ENCODE data around the gene GRID1. TPM values are rescaled to one million over a fixed set of nuclear protein-coding genes. Genes with fewer than 3 reads are reported as not detected.

The GRID1 gene
- total RNA-seq, 1 donor from 2014 or later: 1.1 TPM

DNA sequence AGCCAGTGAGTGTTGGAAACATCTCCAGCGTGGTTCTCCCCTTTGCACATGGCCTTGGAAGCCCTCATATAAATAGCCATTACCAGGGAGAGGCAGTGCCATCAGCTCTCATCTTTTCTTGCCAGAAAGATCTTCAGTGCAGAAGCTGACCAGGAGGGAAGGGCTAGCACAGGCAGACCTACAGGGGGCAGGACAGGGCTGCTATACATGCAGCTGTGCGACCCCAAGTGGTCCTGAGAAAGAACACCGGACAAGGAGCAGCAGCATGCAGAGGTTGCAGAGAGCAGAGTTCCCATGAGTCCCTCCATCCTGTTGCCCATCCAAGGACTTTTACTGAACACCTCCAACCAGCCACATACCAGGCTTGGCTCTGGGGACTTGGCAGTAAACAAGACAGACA, 17.1 kb downstream of the GRID1 start:
- Mint-ChIP-seq H3K27me3 (ENCODE audit: low read depth) (peaks cover 11% of the 10 kb centered on the region), H3K9me3 (no peaks in the 10 kb centered on the region), H3K4me3 (no peak overlapping the region), H3K36me3 (ENCODE audit: low read depth) (no peaks in the 10 kb centered on the region), H3K4me1 (no peaks in the 10 kb centered on the region), H3K27ac (ENCODE audit: unreplicated experiment) (no peak overlapping the region)
- TF ChIP-seq, protein P1, sequence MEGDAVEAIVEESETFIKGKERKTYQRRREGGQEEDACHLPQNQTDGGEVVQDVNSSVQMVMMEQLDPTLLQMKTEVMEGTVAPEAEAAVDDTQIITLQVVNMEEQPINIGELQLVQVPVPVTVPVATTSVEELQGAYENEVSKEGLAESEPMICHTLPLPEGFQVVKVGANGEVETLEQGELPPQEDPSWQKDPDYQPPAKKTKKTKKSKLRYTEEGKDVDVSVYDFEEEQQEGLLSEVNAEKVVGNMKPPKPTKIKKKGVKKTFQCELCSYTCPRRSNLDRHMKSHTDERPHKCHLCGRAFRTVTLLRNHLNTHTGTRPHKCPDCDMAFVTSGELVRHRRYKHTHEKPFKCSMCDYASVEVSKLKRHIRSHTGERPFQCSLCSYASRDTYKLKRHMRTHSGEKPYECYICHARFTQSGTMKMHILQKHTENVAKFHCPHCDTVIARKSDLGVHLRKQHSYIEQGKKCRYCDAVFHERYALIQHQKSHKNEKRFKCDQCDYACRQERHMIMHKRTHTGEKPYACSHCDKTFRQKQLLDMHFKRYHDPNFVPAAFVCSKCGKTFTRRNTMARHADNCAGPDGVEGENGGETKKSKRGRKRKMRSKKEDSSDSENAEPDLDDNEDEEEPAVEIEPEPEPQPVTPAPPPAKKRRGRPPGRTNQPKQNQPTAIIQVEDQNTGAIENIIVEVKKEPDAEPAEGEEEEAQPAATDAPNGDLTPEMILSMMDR (conservative IDR thresholded peaks at IDR 0.05): peak; percentile 61
- DNase-seq (ENCODE audit: low read depth, low spot score): peak; percentile 34

DNA sequence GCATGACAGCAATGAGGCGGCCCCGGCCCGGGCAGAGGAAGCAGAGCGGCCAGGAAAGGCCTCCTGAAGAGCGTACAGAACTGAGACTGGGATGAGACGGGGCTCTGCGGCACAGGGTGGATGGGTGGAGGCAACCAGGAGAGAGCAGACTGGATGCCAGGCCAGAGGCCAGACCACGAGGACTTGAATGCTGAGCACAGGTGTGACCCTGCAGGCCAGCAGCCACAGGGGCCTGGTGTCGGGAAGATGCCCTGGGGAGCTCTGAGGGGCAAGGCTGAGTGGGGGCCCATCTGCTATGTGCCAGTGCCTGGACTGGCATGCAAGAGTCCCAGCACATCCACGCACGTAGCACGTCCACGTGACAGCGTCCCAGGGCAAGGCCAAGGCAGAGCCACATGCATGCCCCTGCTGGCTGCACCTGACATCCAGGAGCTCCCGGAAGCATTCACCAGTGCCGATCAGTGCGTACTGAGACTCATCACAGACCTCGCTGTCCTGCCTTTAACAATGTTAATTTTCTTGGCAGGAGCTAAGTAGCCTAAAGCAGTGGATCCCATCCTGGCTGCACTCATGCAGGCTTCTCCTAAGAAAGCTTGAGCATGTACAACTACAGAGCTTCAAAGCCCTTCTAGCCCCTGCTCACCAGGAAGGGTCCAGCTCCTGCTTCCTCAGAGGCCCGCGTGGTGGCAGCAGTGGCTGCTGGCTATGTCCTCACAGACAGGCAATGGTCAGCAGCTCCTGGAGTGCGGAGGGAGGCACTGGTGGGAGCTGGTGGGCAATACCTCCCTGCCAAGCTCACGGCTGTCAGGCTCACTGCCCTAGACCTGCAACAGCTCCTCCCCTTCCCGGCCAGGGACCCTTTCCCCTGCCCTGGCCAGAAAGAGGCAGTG, 18.0 kb downstream of the GRID1 start:
- Mint-ChIP-seq H3K27me3 (ENCODE audit: low read depth) (peaks cover 11% of the 10 kb centered on the region), H3K36me3 (ENCODE audit: low read depth) (no peaks in the 10 kb centered on the region), H3K4me3 (no peak overlapping the region), H3K27ac (ENCODE audit: unreplicated experiment) (no peak overlapping the region), H3K9me3 (no peaks in the 10 kb centered on the region), H3K4me1 (no peaks in the 10 kb centered on the region)
- TF ChIP-seq, protein P1 (conservative IDR thresholded peaks at IDR 0.05): peak; percentile 21
- no peak for DNase-seq (ENCODE audit: low read depth, low spot score)

DNA sequence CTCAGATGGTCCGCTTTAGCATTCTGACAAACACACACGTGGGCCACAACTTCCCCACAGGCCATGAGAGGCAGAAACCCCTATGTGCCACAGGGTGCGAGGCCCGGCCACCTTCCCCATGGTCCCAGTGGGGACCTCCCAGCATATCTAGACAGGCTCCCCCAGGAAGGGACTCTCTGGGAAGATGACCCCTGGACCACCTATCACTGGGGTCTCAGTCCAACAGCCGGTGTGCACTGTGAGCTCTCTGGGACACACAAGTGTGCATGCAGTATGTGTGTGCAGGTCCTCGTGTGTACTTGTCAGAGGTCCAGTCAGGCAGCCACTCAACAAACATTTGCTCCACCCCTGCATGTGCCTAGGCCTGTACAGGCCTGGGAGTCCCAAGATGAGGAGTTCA, 18.7 kb downstream of the GRID1 start:
- Mint-ChIP-seq H3K27ac (ENCODE audit: unreplicated experiment) (no peak overlapping the region), H3K9me3 (no peaks in the 10 kb centered on the region), H3K4me1 (no peaks in the 10 kb centered on the region), H3K27me3 (ENCODE audit: low read depth) (peaks cover 11% of the 10 kb centered on the region), H3K4me3 (no peak overlapping the region), H3K36me3 (ENCODE audit: low read depth) (no peaks in the 10 kb centered on the region)
- DNase-seq (ENCODE audit: low read depth, low spot score): no peak
- TF ChIP-seq, protein P1 (conservative IDR thresholded peaks at IDR 0.05): no peak

DNA sequence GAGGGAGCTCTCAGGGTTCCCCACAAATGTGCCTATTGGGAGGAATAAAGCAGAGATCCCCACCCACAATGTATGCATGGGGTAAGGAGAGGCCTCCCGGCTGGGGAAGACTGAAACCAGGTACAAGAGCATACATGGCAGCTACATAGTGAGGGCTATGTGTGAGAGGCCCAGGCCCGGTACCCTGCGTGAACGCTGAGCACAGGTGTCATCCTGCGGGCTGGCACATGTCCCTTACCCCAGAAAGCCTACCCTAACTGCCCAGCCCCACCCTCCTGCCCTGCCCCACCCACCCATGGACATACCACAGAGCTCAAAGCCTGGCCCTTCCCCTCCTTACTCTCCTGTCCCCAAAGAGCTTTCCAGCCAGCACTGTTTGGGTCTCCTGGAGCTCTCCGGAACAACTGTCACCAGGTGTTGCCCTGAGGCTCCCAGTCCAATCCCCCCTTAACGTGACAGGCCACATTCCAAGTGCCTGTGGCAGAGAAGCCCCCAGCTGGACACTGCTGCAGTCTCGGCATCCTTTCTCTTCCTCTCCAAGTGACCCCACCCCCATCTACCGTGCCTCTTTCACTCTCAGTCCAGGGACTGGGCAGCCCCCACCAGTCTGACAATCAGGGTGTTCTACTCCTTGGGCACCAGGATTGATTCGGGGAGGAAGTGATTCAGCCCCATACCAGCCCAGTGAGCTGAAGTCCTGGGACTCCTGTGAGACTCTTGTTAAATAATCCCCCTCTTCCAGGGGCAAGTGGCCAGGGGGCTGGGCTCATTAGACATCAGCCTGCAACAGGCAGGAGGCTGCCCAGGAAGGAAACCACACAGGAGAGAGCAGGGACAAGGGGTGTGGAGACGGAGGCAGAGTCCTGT, 19.6 kb downstream of the GRID1 start:
- Mint-ChIP-seq H3K27me3 (ENCODE audit: low read depth) (peaks cover 11% of the 10 kb centered on the region), H3K36me3 (ENCODE audit: low read depth) (no peaks in the 10 kb centered on the region), H3K4me3 (no peak overlapping the region), H3K27ac (ENCODE audit: unreplicated experiment) (no peak overlapping the region), H3K9me3 (no peaks in the 10 kb centered on the region), H3K4me1 (no peaks in the 10 kb centered on the region)
- TF ChIP-seq, protein P1 (conservative IDR thresholded peaks at IDR 0.05): no peak
- no peak for DNase-seq (ENCODE audit: low read depth, low spot score)

DNA sequence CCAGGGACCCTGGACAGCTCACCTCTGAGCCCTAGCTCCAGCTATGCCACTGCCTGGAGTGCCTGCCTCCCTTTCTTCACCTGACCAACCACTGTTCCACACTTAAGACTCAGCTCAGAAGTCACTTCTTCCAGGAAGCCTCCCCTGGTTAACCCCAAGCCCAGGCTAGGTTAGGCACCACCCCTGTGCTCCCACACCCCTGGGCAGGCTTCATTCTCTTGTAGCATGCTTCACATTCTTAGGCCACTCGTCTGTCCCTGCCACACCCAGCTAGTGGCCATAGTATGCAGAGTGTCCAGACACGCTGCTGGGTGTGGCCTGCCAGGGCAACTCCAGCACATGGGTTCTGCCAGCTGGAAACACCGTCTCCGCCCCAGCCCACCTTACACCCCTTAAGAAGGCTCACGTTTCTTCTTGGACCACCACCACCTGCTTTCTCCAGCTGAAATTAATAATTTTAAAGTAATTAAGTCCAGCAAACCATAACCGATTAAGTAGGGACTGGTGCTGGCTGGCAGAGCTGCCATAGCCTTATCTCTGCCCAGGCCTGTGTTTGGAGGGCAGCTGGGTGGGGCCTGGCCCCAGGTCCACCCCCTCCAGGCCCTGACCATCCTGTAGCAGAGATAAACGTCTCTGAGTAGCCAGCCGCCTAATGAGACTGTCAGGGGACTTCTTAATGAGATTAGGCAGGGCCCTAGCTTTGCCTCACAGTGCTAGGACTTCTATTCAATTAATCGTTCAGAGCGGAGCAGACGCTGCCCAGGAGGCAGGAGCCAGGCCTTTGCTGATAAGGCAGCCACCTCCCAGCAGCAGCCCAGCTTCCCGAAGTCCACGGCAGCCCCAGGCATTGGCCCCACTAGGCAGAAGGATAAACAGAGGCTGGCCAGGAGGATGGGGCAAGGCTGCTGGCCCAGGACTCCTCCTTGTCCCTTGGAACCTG, 20.5 kb downstream of the GRID1 start:
- H3K27ac Mint-ChIP-seq (ENCODE audit: unreplicated experiment): no peak overlapping the region
- H3K9me3 Mint-ChIP-seq: no peaks in the 10 kb centered on the region
- TF ChIP-seq, protein P1 (conservative IDR thresholded peaks at IDR 0.05): no peak
- H3K36me3 Mint-ChIP-seq (ENCODE audit: low read depth): no peaks in the 10 kb centered on the region
- H3K4me1 Mint-ChIP-seq: peaks cover under 1% of the 10 kb centered on the region
- DNase-seq (ENCODE audit: low read depth, low spot score): no peak
- no peak overlapping the region for H3K4me3 Mint-ChIP-seq
- peaks cover 7% of the 10 kb centered on the region for H3K27me3 Mint-ChIP-seq (ENCODE audit: low read depth)

Data from neural crest cell (in vitro differentiated cells).